Calu3 (cell line): ENCODE measurements around the gene APH1B. TPM values are rescaled to one million over a fixed set of nuclear protein-coding genes. Genes with fewer than 3 reads are reported as not detected.

Experiments used
- BruUV-seq: library from RNA; stranded (reverse); fragments of 400-500 nt; replicated peaks from 2 replicates; lab custom pipeline; 2021; lab: Mats Ljungman, UMichigan
- CTCF ChIA-PET: fragments of 300-600 bp; sonication (Branson Sonifier 250); formaldehyde crosslinking; loops from one replicate; lab custom pipeline; 2022; ENCODE audit warnings: antibody characterized with exemption; lab: Charles Lee
- DNase-seq: peaks from one replicate; pipeline ENCODE4 v3.0.0; 2022
- H3K27ac Mint-ChIP-seq: one replicate; pipeline ENCODE4 v1.8.0; 2022; ENCODE audit warnings: mixed read lengths; ENCODE audit not compliant: unreplicated experiment
- H3K27me3 Mint-ChIP-seq: one replicate; pipeline ENCODE4 v1.8.0; 2022; ENCODE audit warnings: mixed read lengths; ENCODE audit not compliant: unreplicated experiment
- H3K36me3 Mint-ChIP-seq: one replicate; pipeline ENCODE4 v1.8.0; 2022; ENCODE audit warnings: mild to moderate bottlenecking, moderate library complexity, mixed read lengths; ENCODE audit not compliant: insufficient read depth, unreplicated experiment
- H3K4me1 Mint-ChIP-seq: one replicate; pipeline ENCODE4 v1.8.0; 2022; ENCODE audit warnings: mild to moderate bottlenecking, low read depth, mixed read lengths; ENCODE audit not compliant: unreplicated experiment
- H3K4me3 Mint-ChIP-seq: one replicate; pipeline ENCODE4 v1.8.0; 2022; ENCODE audit warnings: mild to moderate bottlenecking, low read depth, moderate library complexity, mixed read lengths; ENCODE audit not compliant: unreplicated experiment
- H3K9me3 Mint-ChIP-seq: one replicate; pipeline ENCODE4 v1.8.0; 2022; ENCODE audit warnings: low read depth, mixed read lengths; ENCODE audit not compliant: unreplicated experiment
- CTCF ChIP-seq: fragments of 200-600 bp; IDR thresholded peaks from one replicate; pipeline ENCODE4 v1.8.0; 2022; ENCODE audit warnings: antibody characterized with exemption; ENCODE audit not compliant: unreplicated experiment
- intact Hi-C: fragments of 100-400 bp; cut with micrococcal nuclease; formaldehyde crosslinking; loops from one replicate; pipeline ENCODE4 v1.10.0; 2022; ENCODE audit not compliant: unreplicated experiment
- total RNA-seq: library from RNA; stranded (reverse); gene quantifications from 2 replicates; pipeline ENCODE4 v1.2.3, GENCODE V29; 2022

The APH1B gene
- total RNA-seq, 1 experiment from 2014 or later = 11.4 TPM

DNA sequence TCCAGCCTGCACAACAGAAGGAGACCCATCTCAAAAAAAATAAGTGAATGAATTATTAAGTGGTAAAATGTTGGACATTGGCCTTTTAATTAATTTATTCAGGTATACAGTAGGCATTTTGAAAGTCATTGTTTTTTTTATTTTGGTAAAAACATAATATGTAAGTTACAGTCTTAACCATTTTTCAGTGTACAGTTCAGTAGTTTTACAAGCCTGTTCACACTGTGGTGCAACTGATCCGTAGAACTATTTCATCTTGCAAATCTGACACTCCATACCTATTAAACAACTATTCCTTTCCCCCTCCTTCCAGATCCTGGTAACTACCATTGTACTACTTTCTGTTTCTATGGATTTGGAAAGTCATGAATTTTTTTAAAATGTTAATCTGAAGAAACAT lies 36.1 kb upstream of the APH1B start:
- no peaks in the 10 kb centered on the region for H3K27me3 Mint-ChIP-seq
- H3K4me3 Mint-ChIP-seq = no peak overlapping the region
- H3K9me3 Mint-ChIP-seq = peaks cover 3% of the 10 kb centered on the region
- TF ChIP-seq CTCF = no peak
- no peaks in the 10 kb centered on the region for H3K36me3 Mint-ChIP-seq
- H3K4me1 Mint-ChIP-seq = peaks cover 10% of the 10 kb centered on the region
- no peak for DNase-seq
- CTCF ChIA-PET = no interaction called here
- no peak overlapping the region for H3K27ac Mint-ChIP-seq
- intact Hi-C loops = no loop called here
- BruUV-seq = no TSS peak

DNA sequence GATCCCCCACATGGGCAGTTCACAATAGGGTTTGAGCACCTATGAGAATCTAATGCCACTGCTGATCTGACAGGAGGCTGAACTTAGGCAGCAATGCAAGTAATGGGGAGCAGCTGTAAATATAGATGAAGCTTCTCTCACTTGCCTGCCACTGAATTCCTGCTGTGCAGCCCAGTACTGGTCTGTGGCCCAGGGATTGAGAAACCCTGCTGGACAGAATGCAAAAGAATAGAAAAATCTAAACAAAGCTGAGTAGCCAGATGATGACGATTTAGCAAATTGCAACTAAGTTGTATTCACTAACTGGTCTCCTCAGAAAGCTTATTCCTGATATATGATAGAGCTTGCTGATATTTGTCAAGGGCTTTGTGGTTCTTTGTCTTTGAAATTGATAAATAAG lies 34.3 kb upstream of the APH1B start:
- Mint-ChIP-seq H3K27me3 (no peaks in the 10 kb centered on the region), H3K9me3 (no peaks in the 10 kb centered on the region), H3K27ac (no peak overlapping the region), H3K4me3 (no peak overlapping the region), H3K4me1 (peaks cover 10% of the 10 kb centered on the region), H3K36me3 (no peaks in the 10 kb centered on the region)
- intact Hi-C loops = no loop called here
- no peak for DNase-seq
- TF ChIP-seq CTCF = no peak
- CTCF ChIA-PET = no interaction called here
- BruUV-seq = no TSS peak

DNA sequence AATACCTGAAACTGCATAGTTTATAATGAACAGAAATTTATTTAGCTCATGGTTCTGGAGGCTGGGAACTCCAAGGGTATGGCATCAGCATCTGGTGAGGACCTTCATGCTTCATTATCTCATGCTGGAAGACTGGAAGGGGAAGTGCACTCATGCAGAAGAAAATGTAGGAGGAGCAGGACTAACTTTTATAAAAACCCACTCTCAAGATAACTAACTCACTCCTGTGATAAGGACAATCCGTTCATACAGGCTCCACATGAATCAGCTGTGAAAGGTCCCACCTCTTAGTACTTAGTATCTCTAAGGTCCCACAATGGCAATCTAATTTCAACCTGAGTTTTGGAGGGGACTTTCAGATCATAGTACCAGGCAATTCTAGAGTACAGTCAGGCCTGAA lies 33.6 kb upstream of the APH1B start:
- Mint-ChIP-seq H3K27ac (no peak overlapping the region), H3K9me3 (no peaks in the 10 kb centered on the region), H3K4me3 (no peak overlapping the region), H3K36me3 (no peaks in the 10 kb centered on the region), H3K27me3 (no peaks in the 10 kb centered on the region), H3K4me1 (peaks cover 10% of the 10 kb centered on the region)
- CTCF ChIA-PET = interaction anchor here (0.6 to 0.9 kb wide), 2 partner anchors 17 to 269 kb away, joined by 3 read pairs; no protein-coding TSS in a partner anchor
- DNase-seq = no peak
- no peak for TF ChIP-seq CTCF
- no TSS peak for BruUV-seq
- intact Hi-C loops = no loop called here

DNA sequence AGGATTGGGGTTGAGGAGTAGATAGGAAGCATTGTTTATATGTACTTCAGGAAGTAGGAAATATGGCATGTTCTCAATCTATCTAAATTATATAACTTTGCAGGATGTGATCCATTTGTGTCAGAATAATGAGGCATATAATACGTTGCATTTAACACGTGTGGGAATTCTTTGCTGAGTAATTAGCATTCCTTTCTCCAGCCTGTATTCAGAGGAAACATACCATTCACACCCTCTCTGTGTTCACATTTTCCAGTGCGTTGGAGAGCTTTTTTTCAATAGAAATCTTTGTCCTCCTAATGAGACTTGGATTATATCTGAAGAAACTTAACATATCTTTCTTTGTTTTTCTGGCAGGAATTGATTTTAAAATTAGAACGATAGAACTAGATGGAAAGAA lies 33.0 kb upstream of the APH1B start:
- CTCF ChIA-PET = interaction anchor here (0.6 to 0.9 kb wide), 3 partner anchors 16 to 622 kb away, joined by 3 read pairs; no protein-coding TSS in a partner anchor
- Mint-ChIP-seq H3K27me3 (no peaks in the 10 kb centered on the region), H3K4me3 (no peak overlapping the region), H3K27ac (no peak overlapping the region), H3K9me3 (no peaks in the 10 kb centered on the region), H3K36me3 (no peaks in the 10 kb centered on the region), H3K4me1 (peaks cover 10% of the 10 kb centered on the region)
- intact Hi-C loops = no loop called here
- DNase-seq = no peak
- no peak for TF ChIP-seq CTCF
- BruUV-seq = no TSS peak
